Choroid plexus epithelial cell (primary cell): ENCODE results near the gene ANK3.

Experiments
- DNase-seq: peaks from one replicate; pipeline ENCODE4 v3.0.0-alpha.2; 2010; ENCODE audit warnings: low read depth
- H3K4me3 ChIP-seq: 2 replicates; pipeline ENCODE4 v1.5.1; 2011; ENCODE audit warnings: low read depth, mild to moderate bottlenecking, control low read depth, low read length, moderate library complexity
- TF ChIP-seq, protein P1 (sequence below): conservative IDR thresholded peaks from 2 replicates; pipeline ENCODE4 v1.5.1; 2011; ENCODE audit warnings: low read depth, mild to moderate bottlenecking, control low read depth, inconsistent platforms, low read length, moderate library complexity

Gene ANK3

DNA sequence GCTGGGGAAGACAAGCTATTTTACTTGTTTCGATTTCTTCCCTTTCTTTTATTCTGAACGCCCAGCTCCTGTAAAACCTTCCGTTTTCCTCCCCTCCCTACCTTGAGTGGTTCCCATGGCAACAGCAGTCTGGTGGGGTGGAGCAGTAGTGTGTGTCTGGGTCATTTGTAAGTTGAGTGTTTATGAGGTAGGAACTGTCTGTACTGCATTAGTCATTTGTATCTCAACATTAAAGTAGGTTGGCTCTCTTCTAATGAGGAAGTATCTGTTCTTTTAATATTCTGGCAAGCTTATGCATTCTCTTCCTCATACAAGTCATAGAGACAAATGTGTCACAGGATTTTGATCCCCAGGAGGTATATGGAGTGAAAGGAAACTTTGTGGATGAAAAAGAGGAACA is 398.0 kb downstream of the ANK3 start:
- no peak overlapping the region for H3K4me3 ChIP-seq
- TF ChIP-seq, protein P1, sequence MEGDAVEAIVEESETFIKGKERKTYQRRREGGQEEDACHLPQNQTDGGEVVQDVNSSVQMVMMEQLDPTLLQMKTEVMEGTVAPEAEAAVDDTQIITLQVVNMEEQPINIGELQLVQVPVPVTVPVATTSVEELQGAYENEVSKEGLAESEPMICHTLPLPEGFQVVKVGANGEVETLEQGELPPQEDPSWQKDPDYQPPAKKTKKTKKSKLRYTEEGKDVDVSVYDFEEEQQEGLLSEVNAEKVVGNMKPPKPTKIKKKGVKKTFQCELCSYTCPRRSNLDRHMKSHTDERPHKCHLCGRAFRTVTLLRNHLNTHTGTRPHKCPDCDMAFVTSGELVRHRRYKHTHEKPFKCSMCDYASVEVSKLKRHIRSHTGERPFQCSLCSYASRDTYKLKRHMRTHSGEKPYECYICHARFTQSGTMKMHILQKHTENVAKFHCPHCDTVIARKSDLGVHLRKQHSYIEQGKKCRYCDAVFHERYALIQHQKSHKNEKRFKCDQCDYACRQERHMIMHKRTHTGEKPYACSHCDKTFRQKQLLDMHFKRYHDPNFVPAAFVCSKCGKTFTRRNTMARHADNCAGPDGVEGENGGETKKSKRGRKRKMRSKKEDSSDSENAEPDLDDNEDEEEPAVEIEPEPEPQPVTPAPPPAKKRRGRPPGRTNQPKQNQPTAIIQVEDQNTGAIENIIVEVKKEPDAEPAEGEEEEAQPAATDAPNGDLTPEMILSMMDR = no peak
- peak; percentile 77 for DNase-seq

DNA sequence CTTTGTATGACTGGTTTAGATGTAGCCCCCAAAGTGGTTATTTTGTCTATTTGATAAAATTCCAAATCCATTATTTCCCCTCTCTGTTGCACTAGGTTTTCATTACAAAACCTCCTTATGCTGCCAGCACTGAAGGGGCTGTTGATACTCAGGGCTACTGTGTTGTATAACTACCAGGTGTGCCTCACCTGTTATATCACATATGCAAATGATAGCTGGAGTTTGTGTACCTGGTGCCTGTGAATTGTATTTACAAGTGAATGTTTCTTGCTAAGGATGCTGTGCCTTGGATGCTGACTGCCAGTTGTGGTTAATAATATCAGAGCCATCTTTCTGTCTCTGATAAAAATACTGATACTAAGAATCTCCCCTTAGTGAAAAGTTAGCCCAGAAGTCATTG is 398.6 kb downstream of the ANK3 start:
- TF ChIP-seq, protein P1 = no peak
- H3K4me3 ChIP-seq = no peak overlapping the region
- DNase-seq = no peak

DNA sequence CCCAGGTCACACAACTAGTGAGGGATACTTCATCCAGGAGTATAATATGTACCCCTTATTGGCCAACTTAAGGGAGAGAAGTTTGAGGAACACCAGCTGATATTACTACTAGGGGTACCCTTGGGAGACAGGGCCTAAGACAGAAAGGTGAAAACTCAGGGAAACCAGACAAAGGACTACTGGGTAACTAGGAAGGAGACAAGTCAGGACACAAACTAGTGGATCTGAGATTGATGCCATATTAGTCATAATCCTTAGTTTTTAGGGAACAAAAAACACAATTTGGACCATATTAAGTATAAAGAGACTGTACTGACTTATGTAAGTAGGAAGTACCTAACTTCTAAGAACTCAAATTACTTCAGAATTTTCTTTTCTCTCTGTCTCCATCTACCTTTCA is 404.0 kb downstream of the ANK3 start:
- TF ChIP-seq, protein P1 = no peak
- no peak for DNase-seq
- no peak overlapping the region for H3K4me3 ChIP-seq

DNA sequence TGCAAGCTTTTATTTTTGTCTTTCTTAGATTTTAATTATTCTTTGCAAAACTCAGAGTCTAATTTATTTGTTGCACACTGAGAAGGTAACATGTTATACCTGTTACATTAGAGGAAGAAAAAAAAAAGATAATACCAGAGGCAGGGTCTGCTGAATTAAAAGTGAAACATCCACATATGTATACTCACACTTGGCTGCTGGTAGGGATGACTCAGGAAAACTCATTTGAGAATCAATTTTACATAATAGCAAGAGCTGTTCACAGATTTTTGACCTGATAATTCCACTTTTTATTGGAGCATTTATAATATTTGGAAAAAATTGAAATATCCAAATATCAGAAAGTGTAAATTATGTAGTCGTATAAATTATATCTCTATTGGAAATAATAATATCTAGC is 405.3 kb downstream of the ANK3 start:
- no peak overlapping the region for H3K4me3 ChIP-seq
- peak; percentile 7 for DNase-seq
- TF ChIP-seq, protein P1 = no peak

DNA sequence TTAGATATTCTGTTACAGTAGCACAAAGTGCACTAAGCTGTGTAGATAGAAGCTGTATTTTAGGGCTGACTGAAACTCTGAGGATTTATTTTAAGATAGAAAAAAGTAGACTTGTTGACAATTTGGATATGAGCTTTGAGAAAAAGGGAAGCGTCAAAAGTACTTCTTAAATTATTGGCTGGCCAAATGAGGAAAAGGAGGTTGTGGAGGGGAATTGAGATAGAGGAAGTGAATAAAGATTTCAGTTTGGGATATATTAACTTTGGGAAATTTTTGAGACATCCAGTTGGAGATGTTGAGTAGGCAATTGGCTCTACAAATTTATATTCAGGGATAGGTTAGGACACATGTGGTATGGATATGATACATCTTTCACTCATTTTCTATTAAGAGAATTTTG is 409.3 kb downstream of the ANK3 start:
- no peak overlapping the region for H3K4me3 ChIP-seq
- TF ChIP-seq, protein P1 = no peak
- DNase-seq = no peak

DNA sequence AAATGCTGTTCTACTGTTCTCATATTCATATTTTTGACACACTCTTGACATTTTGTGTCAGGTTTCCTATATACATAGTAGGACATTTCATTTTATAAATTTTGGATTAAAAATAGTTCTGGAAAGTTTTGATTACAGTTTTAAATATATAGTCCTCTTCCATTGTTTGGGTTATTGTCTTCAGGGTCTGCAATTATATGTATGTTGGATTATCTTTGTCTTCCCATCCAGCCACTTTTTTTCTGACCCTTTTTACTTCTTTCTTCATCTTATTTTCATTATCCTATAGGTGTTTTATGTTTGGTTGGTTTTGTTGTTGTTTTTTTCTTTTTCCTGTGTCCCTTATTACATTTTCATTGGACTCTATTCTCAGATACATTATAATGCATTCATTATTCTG is 412.2 kb downstream of the ANK3 start:
- TF ChIP-seq, protein P1 = no peak
- DNase-seq = no peak
- no peak overlapping the region for H3K4me3 ChIP-seq

DNA sequence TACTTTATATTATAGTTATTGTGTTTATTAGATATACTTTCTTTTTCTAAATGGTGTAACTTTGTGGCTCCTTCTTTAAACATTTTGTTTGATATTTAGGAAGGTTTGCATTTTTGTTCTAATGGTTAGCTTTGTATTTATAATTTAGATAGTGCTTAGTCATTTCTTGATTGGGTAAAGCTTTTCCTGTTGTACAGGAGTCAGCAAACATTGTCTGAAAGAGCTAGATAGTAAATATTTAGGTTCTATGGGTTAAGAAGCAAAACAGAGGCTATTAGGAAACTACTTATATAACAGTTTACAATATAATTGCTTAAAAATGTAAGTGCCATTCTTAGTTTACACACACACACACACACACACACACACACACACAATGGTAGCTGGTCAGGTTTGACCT is 412.8 kb downstream of the ANK3 start:
- TF ChIP-seq, protein P1 = no peak
- DNase-seq = no peak
- no peak overlapping the region for H3K4me3 ChIP-seq
